Lower leg skin (tissue), 4 donors: ENCODE measurements around the gene PRPF38B. TPM values are rescaled to one million over a fixed set of nuclear protein-coding genes. Genes with fewer than 3 reads are reported as not detected.

Source experiments
- DNase-seq, 2 donors: peaks; one replicate each; pipeline ENCODE4 v3.0.0-alpha.2; 2019; ENCODE audit warnings: low spot score in 2 of 2
- H3K4me3 ChIP-seq: fragments of 200-600 bp; sonication (generic); 2 replicates; pipeline ENCODE4 v1.5.1; 2017; ENCODE audit warnings: mild to moderate bottlenecking, low read depth; ENCODE audit not compliant: poor library complexity, severe bottlenecking
- CTCF ChIP-seq, 3 donors: fragments of 450-650 bp; IDR thresholded peaks; one replicate each; pipeline ENCODE4 v1.5.1; 2016; ENCODE audit warnings: antibody characterized with exemption in 3 of 3, mild to moderate bottlenecking in 3 of 3, moderate library complexity in 2 of 3
- POLR2A ChIP-seq, 2 donors: fragments of 450-650 bp; IDR thresholded peaks; one replicate each; pipeline ENCODE4 v1.6.1; 2016 to 2017; ENCODE audit warnings: antibody characterized with exemption in 2 of 2, mild to moderate bottlenecking in 1 of 2, moderate library complexity in 1 of 2
- WGBS, 2 donors: methylation state at CpG; one replicate each; pipeline ENCODE4 v1.1.5; 2018; 5-methylcytosine and 5-hydroxymethylcytosine counted together
- intact Hi-C: fragments of 100-400 bp; cut with DNase I; formaldehyde crosslinking; loops from one replicate; pipeline ENCODE4 v1.15.0; 2023; ENCODE audit warnings: low total_unique reads
- total RNA-seq, 4 donors: library from RNA; depleted of rRNA; stranded (reverse); fragments of >200 nt; gene quantifications; one replicate each; pipeline ENCODE4 v1.1.0, GENCODE V29; 2016

PRPF38B gene
- total RNA-seq, 4 donors from 2014 or later, result 12.8 to 38.9 (median 18.4) TPM

DNA sequence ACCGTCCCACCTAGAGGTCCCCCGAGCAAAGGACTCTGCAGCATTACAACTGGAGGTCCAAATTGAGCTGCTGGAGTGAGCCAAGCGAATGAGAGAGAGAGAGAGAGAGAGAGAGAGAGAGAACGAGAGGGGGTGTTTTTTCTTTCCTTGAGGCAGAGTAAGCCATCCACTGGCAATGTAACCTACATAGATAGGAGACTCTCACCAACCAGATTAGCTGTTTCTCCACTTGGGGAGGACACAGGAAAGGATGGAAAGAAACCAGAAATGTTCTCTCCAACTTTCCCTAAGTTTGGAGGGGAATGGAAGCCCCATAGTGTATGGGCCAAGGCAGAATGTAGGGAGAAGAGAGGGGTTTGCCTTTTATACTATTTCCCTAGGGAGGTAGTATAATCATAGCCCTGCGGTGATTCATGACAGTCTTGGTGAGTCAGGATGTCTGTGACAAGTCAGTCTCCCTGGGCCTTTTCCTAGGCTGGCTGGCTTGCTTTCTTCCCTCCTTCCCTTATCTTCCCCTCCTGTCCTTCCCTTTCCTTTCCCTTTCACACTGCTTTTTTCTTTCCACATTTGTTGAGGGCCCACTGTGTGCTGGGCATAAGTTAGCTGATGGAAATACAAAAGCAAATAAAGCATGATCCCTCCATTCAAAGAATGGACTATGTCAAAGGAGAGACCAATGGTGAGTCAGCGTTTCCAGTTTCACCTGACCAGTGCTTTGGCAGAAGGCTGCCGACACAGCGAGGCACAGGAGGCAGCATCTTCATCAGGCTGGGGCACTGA is 27.7 kb downstream of the PRPF38B start:
- 73 to 78% methylated on average over 8 of the region's 8 CpGs for WGBS, 2 donors
- H3K4me3 ChIP-seq, result no peak overlapping the region

DNA sequence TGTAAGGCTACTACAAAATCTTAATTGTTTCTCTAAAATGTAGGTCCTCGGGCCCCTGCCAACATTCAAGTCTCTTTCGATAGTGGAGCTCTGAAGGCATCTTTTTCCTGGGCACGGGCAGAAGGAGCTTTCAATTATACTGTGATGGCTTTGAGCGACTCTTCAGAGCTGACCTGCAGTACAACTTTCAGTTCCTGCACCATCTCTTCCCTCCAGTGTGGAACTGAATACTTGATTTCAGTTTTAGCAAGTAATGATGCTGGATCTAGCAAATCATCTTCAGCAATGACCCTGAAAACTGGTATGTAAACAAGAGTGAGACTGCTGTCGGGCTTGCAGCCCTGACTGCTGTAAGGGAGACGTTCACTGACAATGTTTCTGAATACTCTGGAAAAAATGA is 30.2 kb downstream of the PRPF38B start:
- intact Hi-C loops, result no loop called here
- H3K4me3 ChIP-seq, result no peak overlapping the region
- whole genome bisulfite sequencing, 2 donors, result 70 to 77% methylated on average over 6 of the region's 6 CpGs

More for the DNA sequence above, 27.7 kb downstream of the PRPF38B start:
- TF ChIP-seq CTCF (IDR thresholded peaks at IDR 0.05) (no peak), POLR2A (IDR thresholded peaks at IDR 0.05) (no peak)
- intact Hi-C loops, result no loop called here
- DNase-seq, result no peak

GRCh38 chr1:108725906-108726305 is 33.8 kb downstream of the PRPF38B start:
- TF ChIP-seq POLR2A (IDR thresholded peaks at IDR 0.05) (no peak), CTCF (IDR thresholded peaks at IDR 0.05) (no peak)

More for the DNA sequence above, 30.2 kb downstream of the PRPF38B start:
- no peak for DNase-seq
- TF ChIP-seq POLR2A (IDR thresholded peaks at IDR 0.05) (no peak), CTCF (IDR thresholded peaks at IDR 0.05) (no peak)

GRCh38 chr1:108728327-108728923 is 36.3 kb downstream of the PRPF38B start:
- intact Hi-C loops, result no loop called here
- TF ChIP-seq POLR2A (IDR thresholded peaks at IDR 0.05) (no peak), CTCF (IDR thresholded peaks at IDR 0.05) (no peak)
- no peak for DNase-seq
- WGBS, 2 donors, result 78 to 80% methylated on average over 8 of the region's 8 CpGs
- H3K4me3 ChIP-seq, result no peak overlapping the region

More at GRCh38 chr1:108725906-108726305, 33.8 kb downstream of the PRPF38B start:
- no peak overlapping the region for H3K4me3 ChIP-seq
- DNase-seq, result no peak
- 83 to 91% methylated on average over 1 of the region's 1 CpG for WGBS, 2 donors
- intact Hi-C loops, result no loop called here

- H3K4me3 ChIP-seq, result no peak overlapping the region
- no peak for TF ChIP-seq POLR2A (IDR thresholded peaks at IDR 0.05)
- TF ChIP-seq CTCF (IDR thresholded peaks at IDR 0.05), result no peak
- 88 to 93% methylated on average over 4 of the region's 4 CpGs for WGBS, 2 donors
- no peak for DNase-seq
- intact Hi-C loops, result no loop called here
These were observed 37.4 kb downstream of the PRPF38B start for GRCh38 chr1:108729481-108729880.
